GM18858 (cell line): ENCODE results near the gene TMEM245.
"Not testable (repeated sequence)": the region's sequence is repeated elsewhere in the genome, so short reads cannot be mapped to it uniquely, and the experiment has no call there.

Experiments
- ATAC-seq: cut with Tn5 transposase; IDR thresholded peaks from one replicate; pipeline ENCODE4 v1.9.1; 2021; ENCODE audit not compliant: unreplicated experiment

TMEM245 gene

GRCh38 chr9:109133533-109133932, 13.8 kb upstream of the TMEM245 start:
- ATAC-seq, result no peak

GRCh38 chr9:109132567-109133021, 12.8 kb upstream of the TMEM245 start:
- ATAC-seq, result no peak

- ATAC-seq, result no peak
Measured at GRCh38 chr9:109129470-109130197, 9.9 kb upstream of the TMEM245 start.

GRCh38 chr9:109126671-109127070, 6.9 kb upstream of the TMEM245 start:
- not testable (repeated sequence) for ATAC-seq

GRCh38 chr9:109124121-109124520, 4.4 kb upstream of the TMEM245 start:
- ATAC-seq, result no peak

GRCh38 chr9:109122726-109123621, 3.2 kb upstream of the TMEM245 start:
- peak; percentile 19 for ATAC-seq

GRCh38 chr9:109121232-109121796, 1.6 kb upstream of the TMEM245 start:
- ATAC-seq, result no peak

- no peak for ATAC-seq
Measured at GRCh38 chr9:109120204-109120789, 550 bp upstream of the TMEM245 start.

GRCh38 chr9:109118808-109119438, 824 bp downstream of the TMEM245 start:
- ATAC-seq, result no peak

- no peak for ATAC-seq
Measured at GRCh38 chr9:109117856-109118807, 1.6 kb downstream of the TMEM245 start.

GRCh38 chr9:109115931-109116526, 3.7 kb downstream of the TMEM245 start:
- no peak for ATAC-seq

- ATAC-seq, result no peak
Measured at GRCh38 chr9:109114670-109115069, 5.1 kb downstream of the TMEM245 start.

GRCh38 chr9:109113892-109114609, 5.7 kb downstream of the TMEM245 start:
- ATAC-seq, result no peak

- ATAC-seq, result no peak
Measured at GRCh38 chr9:109113254-109113653, 6.5 kb downstream of the TMEM245 start.

- peak; percentile 70 for ATAC-seq
Measured at GRCh38 chr9:109110329-109111021, 9.3 kb downstream of the TMEM245 start.

GRCh38 chr9:109109967-109110328, 9.8 kb downstream of the TMEM245 start:
- ATAC-seq, result no peak

- no peak for ATAC-seq
Measured at GRCh38 chr9:109108318-109108717, 11.4 kb downstream of the TMEM245 start.
